HG02759 (cell line): ENCODE results near the gene ZCCHC7.
"Not testable (repeated sequence)": the region's sequence is repeated elsewhere in the genome, so short reads cannot be mapped to it uniquely, and the experiment has no call there.

Experiments used
- ATAC-seq: cut with Tn5 transposase; IDR thresholded peaks from one replicate; pipeline ENCODE4 v1.9.1; 2021; ENCODE audit warnings: mild to moderate bottlenecking, moderate library complexity; ENCODE audit not compliant: unreplicated experiment

The ZCCHC7 gene

GRCh38 chr9:37395229-37395628, 274.9 kb downstream of the ZCCHC7 start:
- ATAC-seq, result no peak

- no peak for ATAC-seq
Measured at GRCh38 chr9:37395663-37396062, 275.3 kb downstream of the ZCCHC7 start.

GRCh38 chr9:37397948-37398347, 277.6 kb downstream of the ZCCHC7 start:
- ATAC-seq, result not testable (repeated sequence)

- ATAC-seq, result no peak
Measured at GRCh38 chr9:37398464-37399025, 278.2 kb downstream of the ZCCHC7 start.

GRCh38 chr9:37399336-37399735, 279.0 kb downstream of the ZCCHC7 start:
- ATAC-seq, result no peak

GRCh38 chr9:37404590-37404989, 284.2 kb downstream of the ZCCHC7 start:
- no peak for ATAC-seq

GRCh38 chr9:37405350-37405749, 285.0 kb downstream of the ZCCHC7 start:
- no peak for ATAC-seq

- ATAC-seq, result no peak
Measured at GRCh38 chr9:37405764-37406380, 285.5 kb downstream of the ZCCHC7 start.

- ATAC-seq, result no peak
Measured at GRCh38 chr9:37406603-37407401, 286.4 kb downstream of the ZCCHC7 start.

- no peak for ATAC-seq
Measured at GRCh38 chr9:37407468-37407867, 287.1 kb downstream of the ZCCHC7 start.
